Esophagus muscularis mucosa (tissue), 4 donors: Measurements from ENCODE around the gene PRRC2B. TPM values are rescaled to one million over a fixed set of nuclear protein-coding genes. Genes with fewer than 3 reads are reported as not detected.
A peak's percentile ranks its signal among the peaks of the same experiment; 100 is the strongest.
"Not testable (repeated sequence)": the region's sequence is repeated elsewhere in the genome, so short reads cannot be mapped to it uniquely, and the experiment has no call there.

ENCODE experiments used
- DNase-seq: peaks from one replicate; pipeline ENCODE4 v3.0.0-alpha.2; 2017; ENCODE audit errors: extremely low spot score
- H3K27ac ChIP-seq, 4 donors: fragments of 200-600 bp; sonication (generic); replicated peaks in 1 of 4; 1 replicate in 3 of 4; 2 replicates in 1 of 4; pipeline ENCODE4 v1.5.1; 2016 to 2019; ENCODE audit warnings: mild to moderate bottlenecking in 1 of 4
- H3K27me3 ChIP-seq, 4 donors: fragments of 200-600 bp; sonication (generic); one replicate each; pipeline versions ENCODE4 v1.5.1 to v1.6.0; 2016 to 2019
- H3K36me3 ChIP-seq, 4 donors: fragments of 200-600 bp; sonication (generic); one replicate each; pipeline ENCODE4 v1.5.1; 2016 to 2019
- H3K4me1 ChIP-seq, 4 donors: fragments of 200-600 bp; sonication (generic); one replicate each; pipeline ENCODE4 v1.5.1; 2016 to 2019
- H3K4me3 ChIP-seq, 4 donors: fragments of 200-600 bp; sonication (generic); 1 replicate in 2 of 4; 2 replicates in 2 of 4; pipeline ENCODE4 v1.5.1; 2016 to 2019; ENCODE audit warnings: mild to moderate bottlenecking in 4 of 4, moderate library complexity in 1 of 4
- H3K9me3 ChIP-seq, 4 donors: fragments of 200-600 bp; sonication (generic); 1 replicate in 3 of 4; 2 replicates in 1 of 4; pipeline ENCODE4 v1.5.1; 2016 to 2019
- EP300 ChIP-seq: sonication (generic); formaldehyde crosslinking; IDR thresholded peaks from one replicate; pipeline ENCODE4 v1.6.1; 2017; ENCODE audit warnings: antibody characterized with exemption
- POLR2A ChIP-seq: fragments of 450-650 bp; IDR thresholded peaks from one replicate; pipeline ENCODE4 v1.6.1; 2017; ENCODE audit warnings: antibody characterized with exemption, moderate library complexity, mild to moderate bottlenecking, low read depth
- POLR2AphosphoS5 ChIP-seq, 2 donors: sonication (generic); formaldehyde crosslinking; IDR thresholded peaks; one replicate each; pipeline ENCODE4 v1.6.1; 2017; ENCODE audit warnings: antibody characterized with exemption in 2 of 2
- WGBS: methylation state at CpG from one replicate; pipeline ENCODE4 v1.1.5; 2018; 5-methylcytosine and 5-hydroxymethylcytosine counted together
- intact Hi-C: fragments of 100-400 bp; cut with DNase I; formaldehyde crosslinking; loops from one replicate; pipeline ENCODE4 v1.15.1; 2023
- total RNA-seq, 4 donors: library from RNA; depleted of rRNA; stranded (reverse); fragments of >200 nt; gene quantifications; one replicate each; pipeline versions ENCODE4 v1.1.0 to v1.2.1, GENCODE V29; 2016
- TF ChIP-seq, protein P1 (sequence below), 3 experiments: fragments of 200-600 bp in 2 of 3; fragments of 450-650 bp in 1 of 3; sonication (generic) in 2 of 3; IDR thresholded peaks; one replicate each; pipeline ENCODE4 v1.5.1; 2017 to 2019; ENCODE audit warnings: antibody characterized with exemption in 3 of 3, mild to moderate bottlenecking in 2 of 3, moderate library complexity in 1 of 3

PRRC2B gene
- total RNA-seq, 4 donors from 2014 or later = 109 to 226 (median 148) TPM

DNA sequence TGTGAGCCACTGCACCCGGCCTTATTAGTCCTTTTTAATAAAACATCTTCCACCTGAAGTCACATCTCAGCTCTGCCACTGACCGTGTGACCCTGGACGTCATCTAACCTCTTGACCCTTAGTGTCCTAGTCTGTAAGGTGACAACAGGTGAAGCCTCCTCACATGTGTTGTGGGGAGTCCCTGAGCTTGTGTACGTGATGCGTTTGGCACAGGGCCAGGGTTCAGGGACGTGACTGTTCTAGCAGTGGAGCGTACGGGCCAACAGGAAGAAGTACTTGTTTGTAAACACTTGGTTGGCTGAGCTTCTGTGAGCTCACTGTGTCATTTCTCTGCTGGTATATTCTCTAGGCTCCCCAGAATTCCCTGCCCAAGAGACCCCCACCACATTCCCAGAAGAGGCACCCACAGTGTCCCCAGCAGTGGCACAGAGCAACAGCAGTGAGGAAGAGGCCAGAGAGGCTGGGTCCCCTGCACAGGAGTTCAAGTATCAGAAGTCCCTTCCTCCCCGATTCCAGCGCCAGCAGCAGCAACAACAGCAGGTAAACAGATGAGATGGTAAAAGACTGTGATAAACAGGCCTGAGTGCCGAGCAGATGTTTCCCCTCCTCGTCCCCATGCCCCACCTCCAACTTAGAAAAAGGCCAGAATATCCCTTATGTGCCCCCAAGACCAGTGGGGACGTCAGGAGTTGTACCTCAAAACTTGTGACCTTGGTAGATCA lies 73.5 kb downstream of the PRRC2B start:
- intact Hi-C loops = no loop called here
- WGBS = 73% methylated on average over 13 of the region's 13 CpGs
- Histone ChIP-seq H3K27me3 (no peaks in the 10 kb centered on the region), H3K9me3 (no peaks in the 10 kb centered on the region), H3K4me1 (no peaks in the 10 kb centered on the region), H3K4me3 (no peak overlapping the region), H3K36me3 (peaks cover 72 to 99% (median 95%) of the 10 kb centered on the region in 4 donors), H3K27ac (no peak overlapping the region)
- TF ChIP-seq POLR2AphosphoS5 (IDR thresholded peaks at IDR 0.05) = peak in 1 of 2 donors; percentile 50
- TF ChIP-seq EP300 = no peak
- DNase-seq = no peak

DNA sequence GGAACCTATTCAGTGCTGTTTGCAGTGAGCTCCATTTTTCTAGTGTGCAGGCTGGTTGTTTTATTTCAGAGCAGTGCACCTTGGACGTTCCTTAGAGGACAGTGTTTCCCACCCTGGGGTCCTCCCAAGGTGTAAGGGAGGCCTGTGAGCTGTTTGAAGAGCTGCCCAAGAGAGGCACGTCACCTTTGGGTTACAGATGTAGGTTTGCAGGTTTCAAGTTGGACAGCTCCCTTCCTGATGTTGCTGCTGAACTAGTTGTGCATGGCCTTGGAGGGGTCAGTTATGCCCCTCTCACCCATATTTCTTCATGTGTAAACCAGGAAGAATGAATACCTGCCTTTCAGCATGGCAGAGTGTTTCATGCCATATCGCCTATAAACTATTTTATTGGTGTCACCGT lies 74.1 kb downstream of the PRRC2B start:
- Histone ChIP-seq H3K9me3 (no peaks in the 10 kb centered on the region), H3K4me1 (no peaks in the 10 kb centered on the region), H3K27ac (no peak overlapping the region), H3K27me3 (no peaks in the 10 kb centered on the region), H3K36me3 (peaks cover 79 to 100% (median 98%) of the 10 kb centered on the region in 4 donors), H3K4me3 (no peak overlapping the region)
- TF ChIP-seq, protein P1, sequence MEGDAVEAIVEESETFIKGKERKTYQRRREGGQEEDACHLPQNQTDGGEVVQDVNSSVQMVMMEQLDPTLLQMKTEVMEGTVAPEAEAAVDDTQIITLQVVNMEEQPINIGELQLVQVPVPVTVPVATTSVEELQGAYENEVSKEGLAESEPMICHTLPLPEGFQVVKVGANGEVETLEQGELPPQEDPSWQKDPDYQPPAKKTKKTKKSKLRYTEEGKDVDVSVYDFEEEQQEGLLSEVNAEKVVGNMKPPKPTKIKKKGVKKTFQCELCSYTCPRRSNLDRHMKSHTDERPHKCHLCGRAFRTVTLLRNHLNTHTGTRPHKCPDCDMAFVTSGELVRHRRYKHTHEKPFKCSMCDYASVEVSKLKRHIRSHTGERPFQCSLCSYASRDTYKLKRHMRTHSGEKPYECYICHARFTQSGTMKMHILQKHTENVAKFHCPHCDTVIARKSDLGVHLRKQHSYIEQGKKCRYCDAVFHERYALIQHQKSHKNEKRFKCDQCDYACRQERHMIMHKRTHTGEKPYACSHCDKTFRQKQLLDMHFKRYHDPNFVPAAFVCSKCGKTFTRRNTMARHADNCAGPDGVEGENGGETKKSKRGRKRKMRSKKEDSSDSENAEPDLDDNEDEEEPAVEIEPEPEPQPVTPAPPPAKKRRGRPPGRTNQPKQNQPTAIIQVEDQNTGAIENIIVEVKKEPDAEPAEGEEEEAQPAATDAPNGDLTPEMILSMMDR (IDR thresholded peaks at IDR 0.05) = no peak
- TF ChIP-seq EP300 = no peak
- TF ChIP-seq POLR2AphosphoS5 (IDR thresholded peaks at IDR 0.05) = no peak
- no peak for TF ChIP-seq POLR2A
- WGBS = 91% methylated on average over 3 of the region's 4 CpGs
- intact Hi-C loops = no loop called here
- DNase-seq = no peak

DNA sequence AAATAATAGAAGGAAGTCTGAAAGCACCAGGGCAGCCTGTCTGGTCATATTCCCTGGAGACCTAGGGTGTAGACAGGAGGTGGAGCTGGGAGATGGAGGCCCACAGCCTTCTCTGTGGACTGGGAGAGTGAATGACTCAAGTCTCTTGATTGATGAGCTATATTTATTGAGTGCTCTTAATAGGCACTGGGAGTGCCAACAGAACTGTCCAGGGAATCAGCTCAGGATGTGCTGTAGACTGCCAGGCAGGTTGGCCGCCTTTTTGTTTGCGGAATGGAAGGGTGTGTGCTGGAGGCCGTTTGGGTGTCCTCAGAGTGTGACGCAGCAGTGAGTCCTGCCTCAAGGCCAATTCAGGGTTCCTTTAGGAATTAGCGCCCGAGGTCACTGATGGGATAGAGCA lies 75.5 kb downstream of the PRRC2B start:
- TF ChIP-seq POLR2AphosphoS5 (IDR thresholded peaks at IDR 0.05) = no peak
- Histone ChIP-seq H3K9me3 (no peaks in the 10 kb centered on the region), H3K4me3 (no peak overlapping the region), H3K4me1 (no peaks in the 10 kb centered on the region), H3K27ac (no peak overlapping the region), H3K27me3 (no peaks in the 10 kb centered on the region), H3K36me3 (peaks cover 92 to 100% (median 100%) of the 10 kb centered on the region in 4 donors)
- WGBS = 97% methylated on average over 6 of the region's 6 CpGs
- DNase-seq = no peak
- intact Hi-C loops = no loop called here

DNA sequence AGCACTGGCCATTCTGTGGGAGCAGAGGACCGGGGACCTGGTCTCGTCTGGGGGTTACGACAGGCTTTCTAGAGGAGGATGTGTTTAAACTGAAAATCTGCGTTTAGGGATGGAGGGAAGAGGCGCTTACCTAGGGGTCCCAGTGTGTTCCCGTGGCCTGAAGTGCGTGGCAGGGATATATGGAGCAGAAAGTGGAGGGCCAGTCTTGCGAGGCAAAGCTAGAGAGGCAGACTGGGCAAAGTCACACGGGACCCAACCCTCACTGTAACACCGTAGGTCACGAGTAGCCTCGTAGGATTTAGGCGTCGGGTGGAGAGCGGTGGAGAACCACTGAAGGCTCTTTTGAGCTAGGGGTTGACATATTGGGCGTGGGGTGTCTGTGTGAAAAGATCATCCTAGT lies 76.1 kb downstream of the PRRC2B start:
- TF ChIP-seq EP300 (no peak), POLR2AphosphoS5 (IDR thresholded peaks at IDR 0.05) (no peak), POLR2A (no peak)
- TF ChIP-seq, protein P1 (IDR thresholded peaks at IDR 0.05) = no peak
- DNase-seq = no peak
- Histone ChIP-seq H3K27ac (no peak overlapping the region), H3K9me3 (no peaks in the 10 kb centered on the region), H3K4me1 (no peaks in the 10 kb centered on the region), H3K4me3 (no peak overlapping the region), H3K27me3 (no peaks in the 10 kb centered on the region), H3K36me3 (peaks cover 94 to 100% (median 100%) of the 10 kb centered on the region in 4 donors)
- intact Hi-C loops = no loop called here
- WGBS = 96% methylated on average over 16 of the region's 16 CpGs

DNA sequence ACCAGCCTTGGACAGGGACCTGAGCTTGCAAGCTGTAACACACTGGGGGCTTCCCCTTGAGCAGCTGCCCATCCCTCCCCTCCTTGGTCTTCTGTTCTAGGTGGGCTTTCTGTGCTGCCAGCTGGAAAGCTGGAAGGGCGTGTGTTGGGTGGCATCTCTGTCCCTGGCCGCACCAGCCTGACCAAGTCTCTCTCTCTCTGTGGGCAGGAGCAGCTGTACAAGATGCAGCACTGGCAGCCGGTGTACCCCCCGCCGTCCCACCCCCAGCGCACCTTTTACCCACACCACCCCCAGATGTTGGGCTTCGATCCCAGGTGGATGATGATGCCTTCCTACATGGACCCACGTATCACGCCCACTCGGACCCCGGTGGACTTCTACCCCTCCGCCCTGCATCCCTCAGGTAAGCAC lies 76.7 kb downstream of the PRRC2B start:
- TF ChIP-seq POLR2A (no peak), POLR2AphosphoS5 (IDR thresholded peaks at IDR 0.05) (no peak), EP300 (no peak)
- TF ChIP-seq, protein P1 (IDR thresholded peaks at IDR 0.05) = no peak
- Histone ChIP-seq H3K27ac (no peak overlapping the region), H3K4me3 (no peak overlapping the region), H3K9me3 (no peaks in the 10 kb centered on the region), H3K36me3 (peaks cover 94 to 100% (median 100%) of the 10 kb centered on the region in 4 donors), H3K27me3 (no peaks in the 10 kb centered on the region), H3K4me1 (no peaks in the 10 kb centered on the region)
- intact Hi-C loops = no loop called here
- no peak for DNase-seq
- WGBS = 97% methylated on average over 11 of the region's 12 CpGs

DNA sequence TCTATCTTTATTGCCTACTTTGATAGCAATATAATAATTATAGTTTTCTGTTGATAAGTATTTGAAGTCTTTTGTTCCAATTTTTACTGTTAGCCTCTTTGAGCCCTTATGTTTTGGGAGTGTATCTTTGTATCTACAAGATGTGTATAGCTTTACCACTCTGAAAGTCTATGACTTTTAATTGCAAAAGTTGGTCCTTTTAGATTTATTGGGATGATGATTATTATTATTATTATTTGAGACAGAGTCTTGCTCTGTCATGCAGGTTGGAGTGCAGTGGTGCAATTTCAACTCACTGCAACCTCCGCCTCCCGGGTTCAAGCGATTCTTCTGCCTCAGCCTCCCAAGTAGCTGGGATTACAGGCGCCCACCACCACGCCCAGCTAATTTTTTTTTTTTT lies 78.2 kb downstream of the PRRC2B start:
- H3K4me3 ChIP-seq, H3K9me3 ChIP-seq, H3K27ac ChIP-seq, DNase-seq, intact Hi-C loops, H3K4me1 ChIP-seq, H3K27me3 ChIP-seq: not testable (repeated sequence)
- 96% methylated on average over 5 of the region's 5 CpGs for WGBS
- H3K36me3 ChIP-seq = peaks cover 96 to 100% (median 100%) of the 10 kb centered on the region in 4 donors
